Breast epithelium (tissue), 3 donors: ENCODE data around the gene ADAMTS2.

Source experiments
- CTCF ChIP-seq, 3 donors: fragments of 450-650 bp; IDR thresholded peaks; one replicate each; pipeline ENCODE4 v1.5.1; 2016 to 2017; ENCODE audit warnings: antibody characterized with exemption in 3 of 3, mild to moderate bottlenecking in 3 of 3, moderate library complexity in 3 of 3
- POLR2A ChIP-seq: fragments of 450-650 bp; IDR thresholded peaks from one replicate; pipeline ENCODE4 v1.6.1; 2016; ENCODE audit warnings: antibody characterized with exemption, mild to moderate bottlenecking, moderate library complexity

DNA sequence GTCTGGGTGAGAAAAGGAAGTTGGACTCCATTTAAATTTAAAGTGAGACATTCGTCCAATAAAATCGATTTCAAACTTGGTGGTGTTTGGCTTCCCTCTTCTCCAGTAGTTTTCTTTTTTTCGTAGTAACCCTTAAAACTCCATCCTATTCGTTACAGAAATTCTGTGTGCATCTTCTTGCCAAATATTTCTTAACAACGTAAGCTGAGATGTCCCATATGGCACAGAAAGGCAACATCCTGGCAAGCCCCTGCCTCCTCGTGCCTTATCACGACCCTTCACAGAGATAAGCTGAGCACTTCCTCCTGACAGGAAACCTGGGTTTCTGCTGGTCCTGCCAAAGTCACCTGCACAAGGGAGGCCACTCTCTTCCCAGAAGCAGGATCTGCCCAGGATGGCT lies 11.8 kb upstream of the ADAMTS2 start:
- no peak for TF ChIP-seq CTCF (IDR thresholded peaks at IDR 0.05)
- TF ChIP-seq POLR2A: no peak
